A549 treated with Mapracorat at 1 μM for 4 hours (cell line): ENCODE data around the gene VDAC2. TPM values are rescaled to one million over a fixed set of nuclear protein-coding genes. Genes with fewer than 3 reads are reported as not detected.

ENCODE experiments used
- total RNA-seq: library from RNA; stranded (reverse); fragments of 200-300 nt; extraction: Qiagen RNA extraction; gene quantifications from 5 replicates; pipeline ENCODE4 v1.2.3, GENCODE V29; 2022

VDAC2 gene
- 297 to 349 TPM (median 313 TPM) in 5 replicates for total RNA-seq

GRCh38 chr10:75210282-75211006, at the start of gene VDAC2:
TSS of gene VDAC2 (plus strand) at chr10:75210796. CDS start at chr10:75211159, 363 bp downstream.

GRCh38 chr10:75235375-75236177, 25.0 kb downstream of the VDAC2 start, which contains the start of gene COMTD1:
TSS of gene COMTD1 (minus strand) at chr10:75235957. CDS start at chr10:75235928, 29 bp downstream.

Other genes with a start within 250 kb of the VDAC2 start
- gene SAMD8, start 99.1 kb upstream of the VDAC2 start, total RNA-seq, result 10.0 to 17.1 TPM (median 14.6 TPM) in 5 replicates
- gene COMTD1, start 25.2 kb downstream of the VDAC2 start, total RNA-seq, result 34.3 to 62.0 TPM (median 58.9 TPM) in 5 replicates
- gene ZNF503, start 191.0 kb downstream of the VDAC2 start, total RNA-seq, result 6.6 to 10.4 TPM (median 9.6 TPM) in 5 replicates
- 3.1 to 5.7 TPM (median 4.7 TPM) in 5 replicates for gene LRMDA, start 220.8 kb downstream of the VDAC2 start, total RNA-seq